ENCODE data around the gene UFD1.

DNA sequence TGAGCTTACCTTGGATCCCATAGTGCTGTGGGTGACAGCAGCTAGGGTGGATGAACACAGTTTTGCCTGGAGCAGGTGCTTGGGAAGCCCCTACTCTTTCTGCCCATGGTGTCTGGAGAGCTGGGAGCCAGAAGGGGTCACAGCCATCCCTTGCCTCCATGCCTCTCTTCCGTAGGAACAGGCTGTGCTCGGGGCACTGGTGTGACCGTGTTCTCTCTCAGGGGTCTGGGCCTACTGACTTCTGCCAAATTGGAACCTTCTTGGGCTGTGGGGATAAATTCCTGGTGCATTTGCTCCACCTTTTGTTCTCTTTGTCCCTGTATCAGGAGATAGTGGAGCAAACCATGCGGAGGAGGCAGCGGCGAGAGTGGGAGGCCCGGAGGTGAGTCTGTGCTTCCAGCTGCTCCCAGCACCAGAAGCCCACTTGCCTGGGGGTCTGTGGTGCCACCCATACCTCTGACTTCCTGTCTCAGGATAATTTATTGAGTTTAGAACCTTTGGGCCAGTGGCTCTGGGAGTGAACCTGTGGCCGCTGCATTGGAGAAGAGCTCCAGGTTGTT is 15.1 kb upstream of the UFD1 start:
- TF ChIP-seq, protein P1, sequence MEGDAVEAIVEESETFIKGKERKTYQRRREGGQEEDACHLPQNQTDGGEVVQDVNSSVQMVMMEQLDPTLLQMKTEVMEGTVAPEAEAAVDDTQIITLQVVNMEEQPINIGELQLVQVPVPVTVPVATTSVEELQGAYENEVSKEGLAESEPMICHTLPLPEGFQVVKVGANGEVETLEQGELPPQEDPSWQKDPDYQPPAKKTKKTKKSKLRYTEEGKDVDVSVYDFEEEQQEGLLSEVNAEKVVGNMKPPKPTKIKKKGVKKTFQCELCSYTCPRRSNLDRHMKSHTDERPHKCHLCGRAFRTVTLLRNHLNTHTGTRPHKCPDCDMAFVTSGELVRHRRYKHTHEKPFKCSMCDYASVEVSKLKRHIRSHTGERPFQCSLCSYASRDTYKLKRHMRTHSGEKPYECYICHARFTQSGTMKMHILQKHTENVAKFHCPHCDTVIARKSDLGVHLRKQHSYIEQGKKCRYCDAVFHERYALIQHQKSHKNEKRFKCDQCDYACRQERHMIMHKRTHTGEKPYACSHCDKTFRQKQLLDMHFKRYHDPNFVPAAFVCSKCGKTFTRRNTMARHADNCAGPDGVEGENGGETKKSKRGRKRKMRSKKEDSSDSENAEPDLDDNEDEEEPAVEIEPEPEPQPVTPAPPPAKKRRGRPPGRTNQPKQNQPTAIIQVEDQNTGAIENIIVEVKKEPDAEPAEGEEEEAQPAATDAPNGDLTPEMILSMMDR (IDR thresholded peaks at IDR 0.05), result no peak
- TF ChIP-seq EZH2 (IDR thresholded peaks at IDR 0.05; ENCODE audit: borderline replicate concordance, insufficient read depth, low read depth, low read length, poor library complexity, severe bottlenecking), result no peak
